ENCODE data around the gene SMNDC1.
"Not testable (repeated sequence)": the region's sequence is repeated elsewhere in the genome, so short reads cannot be mapped to it uniquely, and the experiment has no call there.

SMNDC1 gene

GRCh38 chr10:110278562-110279406 lies 25.9 kb downstream of the SMNDC1 start:
- no peak for DNase-seq

- no peak for DNase-seq
These were observed 27.1 kb downstream of the SMNDC1 start for GRCh38 chr10:110277591-110277990.

- no peak for DNase-seq
These were observed 28.1 kb downstream of the SMNDC1 start for GRCh38 chr10:110276603-110277002.

GRCh38 chr10:110275128-110275729 lies 29.5 kb downstream of the SMNDC1 start:
- DNase-seq, result no peak

GRCh38 chr10:110274647-110275046 lies 30.1 kb downstream of the SMNDC1 start:
- no peak for DNase-seq

- no peak for DNase-seq
These were observed 30.6 kb downstream of the SMNDC1 start for GRCh38 chr10:110274072-110274627.

- no peak for DNase-seq
These were observed 31.2 kb downstream of the SMNDC1 start for GRCh38 chr10:110273474-110273873.

GRCh38 chr10:110272995-110273394 lies 31.7 kb downstream of the SMNDC1 start:
- not testable (repeated sequence) for DNase-seq

- no peak for DNase-seq
These were observed 35.1 kb downstream of the SMNDC1 start for GRCh38 chr10:110269374-110270318.

GRCh38 chr10:110268971-110269370 lies 35.7 kb downstream of the SMNDC1 start:
- no peak for DNase-seq

- DNase-seq, result no peak
These were observed 36.3 kb downstream of the SMNDC1 start for GRCh38 chr10:110268442-110268841.

GRCh38 chr10:110267276-110267675 lies 37.4 kb downstream of the SMNDC1 start:
- DNase-seq, result no peak

GRCh38 chr10:110265573-110266193 lies 39.0 kb downstream of the SMNDC1 start:
- no peak for DNase-seq

- no peak for DNase-seq
These were observed 41.6 kb downstream of the SMNDC1 start for GRCh38 chr10:110263164-110263563.

- no peak for DNase-seq
These were observed 43.8 kb downstream of the SMNDC1 start for GRCh38 chr10:110260746-110261477.

- DNase-seq, result no peak
These were observed 45.4 kb downstream of the SMNDC1 start for GRCh38 chr10:110259317-110259716.

GRCh38 chr10:110258542-110258941 lies 46.2 kb downstream of the SMNDC1 start:
- DNase-seq, result no peak

GRCh38 chr10:110254467-110254866 lies 50.3 kb downstream of the SMNDC1 start:
- no peak for DNase-seq

- DNase-seq, result no peak
These were observed 52.6 kb downstream of the SMNDC1 start for GRCh38 chr10:110252151-110252550.

- not testable (repeated sequence) for DNase-seq
These were observed 53.3 kb downstream of the SMNDC1 start for GRCh38 chr10:110251392-110251791.

GRCh38 chr10:110249489-110249888 lies 55.2 kb downstream of the SMNDC1 start:
- not testable (repeated sequence) for DNase-seq

- not testable (repeated sequence) for DNase-seq
These were observed 56.9 kb downstream of the SMNDC1 start for GRCh38 chr10:110247833-110248232.
